Amniotic stem cell (primary cell): ENCODE results near the gene AKT1S1.

Experiments
- DNase-seq: peaks from one replicate; lab custom pipeline; 2025; lab: John Stamatoyannopoulos, UW

Gene AKT1S1

DNA sequence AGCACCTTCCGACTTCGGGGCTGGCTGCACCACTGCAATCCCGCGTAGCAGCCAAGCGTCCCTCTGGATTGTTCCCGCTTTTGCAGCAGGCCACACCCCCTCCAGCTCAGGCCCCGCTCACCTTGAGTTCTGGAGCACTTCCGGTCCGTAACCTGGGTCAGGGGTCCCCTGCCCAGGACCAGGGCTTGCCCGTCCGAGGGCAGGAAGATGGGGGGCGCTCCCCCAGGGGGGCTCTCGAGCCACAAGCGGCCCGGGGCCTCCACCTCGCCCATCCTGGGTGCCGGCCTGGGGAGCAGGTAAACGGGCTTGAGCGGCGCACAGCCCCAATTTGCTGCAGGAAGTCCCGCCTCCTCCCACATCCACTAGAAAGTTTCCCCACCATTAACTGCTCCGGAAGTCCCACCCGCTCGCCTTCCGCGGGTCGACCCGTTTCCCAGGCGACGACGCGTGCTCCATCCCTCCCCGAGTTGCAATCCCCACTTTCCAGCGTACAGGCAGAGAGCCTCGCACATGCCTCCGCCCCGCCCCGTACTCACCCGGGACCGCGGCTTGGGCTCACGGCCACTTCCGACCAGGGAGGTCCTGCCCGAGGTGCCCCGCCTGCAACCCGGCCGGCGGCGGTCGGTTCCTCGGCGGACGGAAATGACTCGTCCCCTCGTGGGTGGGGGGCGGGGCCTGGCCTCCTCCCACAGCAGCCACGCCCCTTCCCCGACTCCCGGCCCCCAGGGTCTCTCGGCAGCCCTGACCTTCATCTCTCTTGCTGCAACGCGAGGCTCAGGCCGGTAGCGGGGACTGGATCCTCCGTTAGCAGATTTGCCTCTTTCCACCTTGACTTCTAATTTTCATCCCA, 10.0 kb downstream of the AKT1S1 start, which contains the start of gene PNKP:
Gene PNKP, minus strand, starts transcription at position 644 of the 850 bp plus-strand sequence. Its CDS starts 372 bp downstream, at position 272.
- peak; percentile 88 for DNase-seq

GRCh38 chr19:49864890-49865289, 12.3 kb downstream of the AKT1S1 start:
- DNase-seq: no peak

GRCh38 chr19:49863935-49864320, 13.2 kb downstream of the AKT1S1 start:
- no peak for DNase-seq

GRCh38 chr19:49863254-49863934, 13.8 kb downstream of the AKT1S1 start:
- no peak for DNase-seq

DNA sequence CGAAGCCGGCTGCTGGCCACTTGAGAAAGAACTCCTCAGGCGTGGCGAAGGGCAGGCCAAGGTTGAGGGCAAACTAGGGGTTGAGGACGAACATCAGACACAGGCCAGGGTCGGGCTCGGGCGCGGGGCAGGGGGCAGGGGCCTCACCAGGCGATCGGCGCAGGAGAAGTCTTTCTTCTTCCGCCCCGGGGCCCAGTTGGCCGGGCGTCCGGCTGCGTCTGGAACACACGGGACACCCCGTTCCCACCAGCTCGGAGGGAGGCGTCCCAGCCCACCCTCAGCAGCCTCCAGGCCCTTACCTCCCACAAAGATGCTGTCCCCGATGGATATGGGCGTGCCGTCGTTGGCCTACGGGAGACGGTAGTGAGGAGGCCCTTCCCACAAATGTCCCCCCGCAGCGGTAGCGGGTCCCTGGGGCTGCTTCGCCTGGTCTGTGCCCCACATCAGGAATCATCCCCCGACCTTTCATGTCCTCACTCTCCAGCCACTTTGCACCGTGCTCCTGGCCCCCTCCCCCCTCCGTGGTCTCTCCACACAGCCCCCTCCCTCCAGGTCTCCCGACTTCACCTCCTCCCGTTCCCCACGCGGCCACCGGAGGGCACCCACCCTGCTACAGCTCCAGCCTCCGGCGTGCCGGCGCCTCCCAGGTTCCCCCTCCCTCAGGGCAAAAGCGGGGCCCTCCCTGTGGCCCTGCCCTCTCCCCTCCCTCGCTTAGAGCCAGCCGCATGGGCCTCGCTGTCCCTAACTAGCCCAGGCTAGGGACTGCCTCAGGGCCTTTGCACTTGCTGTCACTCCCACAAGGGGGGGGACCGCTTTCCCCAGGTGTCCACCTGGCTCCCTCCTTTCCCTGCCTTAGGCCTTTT, 14.5 kb downstream of the AKT1S1 start:
- no peak for DNase-seq

DNA sequence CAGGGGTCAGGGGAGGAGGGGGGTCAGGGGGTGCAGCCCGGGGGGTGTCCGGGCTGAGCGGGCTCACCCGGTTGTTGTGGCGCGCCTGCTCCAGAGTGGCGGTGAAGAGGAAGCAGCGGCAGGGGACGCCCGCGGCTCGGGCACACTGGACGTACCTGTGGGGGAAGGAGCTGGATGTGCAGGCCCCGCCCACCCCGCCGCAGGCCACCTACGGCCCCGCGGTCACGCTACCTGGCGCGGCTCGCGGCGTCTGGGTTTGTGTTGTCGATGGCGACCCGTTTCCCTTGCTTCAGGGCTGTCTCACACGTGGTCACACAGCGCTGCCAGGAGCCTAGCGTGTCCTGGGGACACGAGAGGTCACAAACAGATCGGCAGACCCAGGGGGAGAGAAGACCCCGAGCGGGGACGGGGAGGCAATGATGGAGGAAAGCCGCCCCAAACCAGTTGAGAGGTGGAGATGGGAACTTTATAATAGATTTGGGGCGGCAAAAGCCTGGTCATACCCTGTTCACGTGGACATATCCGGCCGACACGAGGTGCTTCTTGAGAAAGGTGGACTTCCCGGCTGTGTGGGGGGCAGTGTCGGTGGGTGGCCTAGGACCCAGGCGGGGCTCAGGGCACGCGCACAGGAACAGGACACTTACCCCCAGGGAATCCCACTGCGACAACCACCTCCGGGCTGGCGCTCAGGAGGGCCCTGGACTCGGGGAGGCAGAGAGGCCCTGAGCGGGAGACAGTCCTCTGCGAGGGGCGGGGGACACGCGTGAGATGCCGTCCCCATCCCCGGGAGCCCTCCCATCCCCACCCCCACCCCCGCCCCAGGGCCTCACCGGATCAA, 15.4 kb downstream of the AKT1S1 start:
- no peak for DNase-seq

- no peak for DNase-seq
Measured at GRCh38 chr19:49861107-49861506, 16.0 kb downstream of the AKT1S1 start.

DNA sequence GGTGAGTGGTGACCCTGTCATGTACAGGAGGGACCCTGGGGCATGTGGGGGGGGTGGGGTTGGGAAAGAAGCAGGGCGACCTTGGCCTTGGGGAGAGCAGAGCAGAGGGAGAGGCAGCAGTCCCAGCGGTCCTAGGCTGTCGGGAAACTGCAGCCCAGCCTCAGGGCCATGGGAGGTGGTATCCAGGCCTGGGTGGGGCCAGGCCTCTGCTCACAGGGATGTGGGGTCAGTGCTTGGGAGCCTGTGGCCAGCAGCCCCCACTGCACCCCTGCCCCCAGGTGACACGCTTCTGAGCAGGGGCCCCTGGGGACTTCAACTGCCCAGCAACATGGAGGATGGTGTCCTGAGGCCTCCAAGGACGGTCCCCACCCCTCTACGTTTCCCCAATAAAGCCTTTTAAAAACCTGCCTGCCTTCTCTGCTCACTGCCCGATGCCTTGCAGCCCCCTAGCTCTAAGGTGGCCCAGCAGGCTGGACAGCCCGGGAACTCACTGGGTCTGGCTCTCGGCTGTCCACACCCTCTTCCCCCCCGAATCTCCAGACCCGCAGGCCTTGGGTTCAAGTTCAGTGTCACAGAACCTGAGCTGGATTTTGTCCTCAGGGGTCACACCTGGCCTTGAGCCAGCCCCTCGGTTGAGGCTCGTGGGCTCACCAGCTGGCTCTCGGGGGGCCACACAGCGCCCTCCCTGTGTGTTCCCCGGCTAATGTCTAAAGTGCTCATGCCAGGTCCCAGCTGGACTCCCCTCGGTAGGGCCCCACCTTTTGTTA, 16.6 kb downstream of the AKT1S1 start:
- DNase-seq: no peak

DNA sequence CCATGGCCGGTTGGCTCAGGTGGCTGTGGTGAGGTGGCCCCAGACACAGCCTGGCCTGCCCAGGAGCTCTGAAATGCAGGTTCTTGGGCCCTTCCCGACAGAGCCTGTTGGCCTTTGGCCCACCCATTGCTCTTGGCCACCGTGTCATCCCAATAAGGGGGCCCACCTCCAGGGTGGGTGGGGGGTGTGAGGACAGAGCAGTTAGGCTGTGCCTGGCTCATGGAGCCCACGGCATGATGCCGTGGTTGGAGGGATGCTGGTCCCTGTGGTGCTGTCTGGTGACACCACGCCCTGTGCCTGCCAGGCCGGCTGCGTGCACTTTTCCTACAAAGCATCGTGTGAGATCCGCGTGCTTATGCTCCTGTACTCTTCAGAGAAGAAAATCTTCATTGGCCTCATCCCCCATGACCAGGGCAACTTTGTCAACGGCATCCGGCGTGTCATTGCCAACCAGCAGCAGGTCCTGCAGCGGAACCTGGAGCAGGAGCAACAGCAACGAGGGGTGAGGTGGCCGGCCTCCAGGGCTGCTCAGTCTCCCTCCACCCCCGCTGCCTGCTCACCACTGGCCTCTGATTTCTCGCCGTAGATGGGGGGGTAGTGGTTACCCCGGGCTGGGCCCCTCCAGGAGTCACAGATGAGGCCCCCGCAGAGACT, 17.3 kb downstream of the AKT1S1 start:
- no peak for DNase-seq

DNA sequence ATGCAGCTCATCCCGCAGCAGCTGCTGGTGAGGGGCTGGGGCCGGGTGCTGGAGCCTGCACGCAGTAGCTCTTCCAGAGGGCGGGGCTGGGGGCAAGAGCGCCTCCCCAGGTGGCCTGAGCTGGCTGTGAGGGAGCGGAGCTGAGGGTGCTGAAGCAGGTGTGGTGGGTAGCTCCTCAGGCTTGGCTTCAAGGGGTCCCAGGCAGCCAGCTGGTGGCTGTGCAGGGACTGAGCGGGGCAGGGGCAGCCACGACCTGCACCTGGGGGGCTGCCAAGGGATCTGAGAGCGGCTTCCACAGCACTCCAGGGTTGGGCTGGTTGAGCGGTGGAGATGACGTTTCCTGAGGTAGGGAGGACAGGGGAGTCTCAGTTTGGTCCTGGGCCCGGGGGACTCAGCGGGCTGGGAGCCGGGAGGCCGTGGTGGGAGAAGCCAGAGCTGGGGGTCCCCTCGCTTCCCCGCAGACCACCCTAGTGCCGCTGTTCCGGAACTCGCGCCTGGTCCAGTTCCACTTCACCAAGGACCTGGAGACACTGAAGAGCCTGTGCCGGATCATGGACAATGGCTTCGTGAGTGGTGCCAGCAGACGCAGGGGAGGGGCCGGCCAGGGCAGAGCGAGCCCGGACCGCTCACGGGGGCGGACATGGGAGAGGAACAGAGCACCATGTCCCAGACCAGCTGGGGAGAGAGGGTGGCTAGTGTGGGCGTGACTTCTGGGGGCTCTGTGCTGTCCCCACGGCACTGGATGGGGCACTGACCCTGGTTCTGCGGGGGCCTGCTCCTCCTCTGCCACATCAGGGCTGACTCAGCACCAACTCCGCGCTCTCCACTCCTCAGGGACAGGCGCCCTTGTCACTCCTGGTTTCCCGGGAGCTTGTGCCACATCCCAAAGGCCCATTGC, 18.8 kb downstream of the AKT1S1 start:
- DNase-seq: no peak

- no peak for DNase-seq
Measured at GRCh38 chr19:49857838-49858087, 19.4 kb downstream of the AKT1S1 start.

- no peak for DNase-seq
Measured at GRCh38 chr19:49857061-49857837, 19.9 kb downstream of the AKT1S1 start.

GRCh38 chr19:49856574-49857021, 20.6 kb downstream of the AKT1S1 start:
- DNase-seq: no peak

GRCh38 chr19:49855676-49856573, 21.2 kb downstream of the AKT1S1 start:
- no peak for DNase-seq

- no peak for DNase-seq
Measured at GRCh38 chr19:49855277-49855675, 21.9 kb downstream of the AKT1S1 start.

- DNase-seq: no peak
Measured at GRCh38 chr19:49854378-49855263, 22.5 kb downstream of the AKT1S1 start.
